ENCODE results near the gene RRP1. TPM values are rescaled to one million over a fixed set of nuclear protein-coding genes. Genes with fewer than 3 reads are reported as not detected.

Gene RRP1
- total RNA-seq, 1 experiment from 2014 or later, result 76.7 TPM

- H3K4me1 ChIP-seq (ENCODE audit: insufficient read depth, low read length), result no peaks in the 10 kb centered on the region
- H3K9me3 Mint-ChIP-seq, result peaks cover 0 to 2% of the 10 kb centered on the region in 2 experiments; a peak in 1 of 5 replicates
- no peaks in the 10 kb centered on the region for H4K20me1 ChIP-seq (ENCODE audit: control insufficient read depth, insufficient read depth, insufficient read length)
- H3K27me3 Mint-ChIP-seq (ENCODE audit: low read depth), result no peaks in the 10 kb centered on the region
- no peaks in the 10 kb centered on the region for H3K79me1 ChIP-seq (ENCODE audit: insufficient read depth, low read depth, low read length, poor library complexity, severe bottlenecking)
- H3K27me3 ChIP-seq (ENCODE audit: insufficient read depth, low read length), result no peaks in the 10 kb centered on the region
- H4K91ac ChIP-seq (ENCODE audit: insufficient read length, low read depth, low read length), result no peak overlapping the region
- H3K36me3 Mint-ChIP-seq (ENCODE audit: insufficient read depth in 1 of 3, low read depth in 3 of 3), result peaks cover 24 to 57% (median 36%) of the 10 kb centered on the region in 3 experiments
- H3K79me2 ChIP-seq (ENCODE audit: insufficient read depth, low read length), result no peaks in the 10 kb centered on the region
- DNase-seq, result no peak
- no peak overlapping the region for H2BK12ac ChIP-seq (ENCODE audit: insufficient read length, low read depth, low read length)
- no peak overlapping the region for H3K4me3 Mint-ChIP-seq
- H3K23me2 ChIP-seq (ENCODE audit: insufficient read length, low read depth, low read length, poor library complexity, severe bottlenecking), result no peaks in the 10 kb centered on the region
- H3K9ac ChIP-seq (ENCODE audit: extremely low read depth, insufficient read length, low read length), result no peak overlapping the region
- no peak overlapping the region for H2BK15ac ChIP-seq (ENCODE audit: low read depth, low read length)
- H3K4me2 ChIP-seq (ENCODE audit: insufficient read depth, insufficient read length, low read length), result no peak overlapping the region
- no peak for TF ChIP-seq CTCF (conservative IDR thresholded peaks at IDR 0.05)
- no peak overlapping the region for H2BK5ac ChIP-seq (ENCODE audit: insufficient read length, low read length)
- H2BK120ac ChIP-seq (ENCODE audit: low read depth, low read length, poor library complexity, severe bottlenecking), result no peak overlapping the region
- H3T11ph ChIP-seq (ENCODE audit: low read length), result no peak overlapping the region
- no peak overlapping the region for H3K23ac ChIP-seq (ENCODE audit: insufficient read length, low read depth, low read length)
- H3K9me3 ChIP-seq (ENCODE audit: control insufficient read depth, low read depth, low read length), result no peaks in the 10 kb centered on the region
- no peak overlapping the region for H4K5ac ChIP-seq (ENCODE audit: insufficient read length, low read depth, low read length)
- no peak overlapping the region for H2AK5ac ChIP-seq (ENCODE audit: insufficient read length, low read length)
- no CpG with 5 or more reads among the region's 18 CpGs for WGBS (ENCODE audit: extremely low coverage, insufficient read length, low lambda C conversion rate)
- no peak overlapping the region for H3K56ac ChIP-seq (ENCODE audit: insufficient read length, low read depth, low read length)
- H2AFZ ChIP-seq (ENCODE audit: low read length), result no peak overlapping the region
- no peak overlapping the region for H3K4ac ChIP-seq (ENCODE audit: low read depth, low read length)
- no peak overlapping the region for H3K14ac ChIP-seq (ENCODE audit: insufficient read depth, low read length)
- no peak overlapping the region; a peak in 1 of 7 replicates for H3K27ac Mint-ChIP-seq
- H2BK20ac ChIP-seq (ENCODE audit: low read depth, low read length, poor library complexity, severe bottlenecking), result no peak overlapping the region
- no peaks in the 10 kb centered on the region for H3K4me1 Mint-ChIP-seq
- H3K18ac ChIP-seq (ENCODE audit: insufficient read length, low read depth, low read length), result no peak overlapping the region
- no peak overlapping the region for H3K27ac ChIP-seq (ENCODE audit: insufficient read length, low read depth, low read length)
- H4K8ac ChIP-seq (replicated peaks; ENCODE audit: insufficient read length, low read depth, low read length), result no peak overlapping the region
These were observed 31.2 kb upstream of the RRP1 start for GRCh38 chr21:43758111-43758641.

All from H9 (cell line).